NCI-H2227 (cell line): Measurements from ENCODE around the gene NYNRIN.
"Not testable (repeated sequence)": the region's sequence is repeated elsewhere in the genome, so short reads cannot be mapped to it uniquely, and the experiment has no call there.

Experiments used
- DNase-seq: peaks from one replicate; lab custom pipeline; 2025; ENCODE audit not compliant: unreplicated experiment; lab: John Stamatoyannopoulos, UW

NYNRIN gene

GRCh38 chr14:24398653-24399446, at the start of gene NYNRIN:
NYNRIN (plus strand) TSS chr14:24399003; CDS start chr14:24399247, 244 bp downstream.
- peak; percentile 41 for DNase-seq

- no peak for DNase-seq
These were observed 49.1 kb upstream of the NYNRIN start for GRCh38 chr14:24349742-24350141.

- DNase-seq = peak; percentile 44
These were observed 47.3 kb upstream of the NYNRIN start for GRCh38 chr14:24351517-24351916.

GRCh38 chr14:24353559-24354481, 45.0 kb upstream of the NYNRIN start:
- DNase-seq = no peak

GRCh38 chr14:24354482-24354825, 44.3 kb upstream of the NYNRIN start:
- DNase-seq = not testable (repeated sequence)

- DNase-seq = no peak
These were observed 43.8 kb upstream of the NYNRIN start for GRCh38 chr14:24355009-24355408.

- DNase-seq = no peak
These were observed 42.6 kb upstream of the NYNRIN start for GRCh38 chr14:24356208-24356607.

- DNase-seq = no peak
These were observed 38.5 kb upstream of the NYNRIN start for GRCh38 chr14:24360281-24360680.

- DNase-seq = no peak
These were observed 37.5 kb upstream of the NYNRIN start for GRCh38 chr14:24361326-24361725.

- DNase-seq = no peak
These were observed 36.4 kb upstream of the NYNRIN start for GRCh38 chr14:24362241-24362960.

GRCh38 chr14:24363401-24363800, 35.4 kb upstream of the NYNRIN start:
- no peak for DNase-seq

- no peak for DNase-seq
These were observed 34.0 kb upstream of the NYNRIN start for GRCh38 chr14:24364841-24365240.

GRCh38 chr14:24365600-24366412, 33.0 kb upstream of the NYNRIN start:
- DNase-seq = peak; percentile 90

GRCh38 chr14:24366413-24366720, 32.4 kb upstream of the NYNRIN start:
- DNase-seq = no peak

- peak; percentile 94 for DNase-seq
These were observed 31.9 kb upstream of the NYNRIN start for GRCh38 chr14:24366721-24367513.

GRCh38 chr14:24367514-24368211, 31.1 kb upstream of the NYNRIN start, which contains the start of gene NFATC4:
NFATC4 (plus strand) TSS chr14:24368184; CDS start chr14:24368341, 157 bp downstream.
- DNase-seq = peak; percentile 91

- DNase-seq = peak; percentile 51
These were observed 30.6 kb upstream of the NYNRIN start for GRCh38 chr14:24368212-24368561.

GRCh38 chr14:24368562-24369252, 30.1 kb upstream of the NYNRIN start:
- peak; percentile 87 for DNase-seq

- no peak for DNase-seq
These were observed 29.3 kb upstream of the NYNRIN start for GRCh38 chr14:24369463-24369862.
